IMR-90 (cell line): Measurements from ENCODE around the gene NRN1. TPM values are rescaled to one million over a fixed set of nuclear protein-coding genes. Genes with fewer than 3 reads are reported as not detected.

ENCODE experiments used
- ATAC-seq: fragments of 200-7000 bp; cut with Tn5 transposase; 2 replicates; pipeline ENCODE4 v1.9.1; 2020; ENCODE audit warnings: low read depth, mild to moderate bottlenecking, moderate library complexity
- BruUV-seq: library from RNA; stranded (reverse); fragments of 400-500 nt; replicated peaks from 2 replicates; lab custom pipeline; 2021; lab: Mats Ljungman, UMichigan
- CTCF ChIA-PET: fragments of 300-600 bp; formaldehyde crosslinking; extraction: SDS; loops from one replicate; lab custom pipeline; 2021; ENCODE audit warnings: antibody characterized with exemption; lab: Yijun Ruan, JAX
- POLR2A ChIA-PET: fragments of 300-600 bp; sonication (Branson Sonifier 250); formaldehyde crosslinking; loops from one replicate; lab custom pipeline; 2022; ENCODE audit warnings: antibody characterized with exemption; ENCODE audit not compliant: unreplicated experiment; lab: Charles Lee
- DNase-seq: peaks from one replicate; pipeline ENCODE4 v3.0.0; 2013
- H2AFZ ChIP-seq: replicated peaks from 2 replicates; pipeline ENCODE3; 2013; ENCODE audit warnings: low read length, mild to moderate bottlenecking; ENCODE audit not compliant: poor library complexity
- H2AK5ac ChIP-seq: 2 replicates; pipeline ENCODE4 v1.6.1; 2013; ENCODE audit warnings: low read depth, low read length, inconsistent platforms
- H2AK9ac ChIP-seq: replicated peaks from 2 replicates; pipeline ENCODE3; 2013; ENCODE audit warnings: mild to moderate bottlenecking, low read depth, low read length, moderate library complexity; ENCODE audit not compliant: poor library complexity
- H2BK120ac ChIP-seq: 2 replicates; pipeline ENCODE4 v1.6.1; 2013; ENCODE audit warnings: low read depth, low read length, inconsistent platforms
- H2BK15ac ChIP-seq: 3 replicates; pipeline ENCODE4 v1.6.1; 2013; ENCODE audit warnings: low read depth, low read length, inconsistent platforms
- H2BK20ac ChIP-seq: 2 replicates; pipeline ENCODE4 v1.6.1; 2013; ENCODE audit warnings: low read depth, mild to moderate bottlenecking, inconsistent platforms, low read length, moderate library complexity
- H2BK5ac ChIP-seq: 2 replicates; pipeline ENCODE4 v1.6.1; 2013; ENCODE audit warnings: mild to moderate bottlenecking, low read depth, low read length, inconsistent platforms; ENCODE audit not compliant: poor library complexity, severe bottlenecking
- H3K14ac ChIP-seq: replicated peaks from 2 replicates; pipeline ENCODE4 v1.6.1; 2013; ENCODE audit warnings: low read depth, low read length, inconsistent platforms
- H3K18ac ChIP-seq: 2 replicates; pipeline ENCODE4 v1.6.1; 2013; ENCODE audit warnings: low read depth, low read length, control low read depth
- H3K23ac ChIP-seq: 2 replicates; pipeline ENCODE4 v1.6.1; 2013; ENCODE audit warnings: low read depth, low read length, inconsistent platforms
- H3K27ac ChIP-seq: 2 replicates; pipeline ENCODE4 v1.5.1; 2013; ENCODE audit warnings: mild to moderate bottlenecking, control low read depth, low read length; ENCODE audit not compliant: insufficient read depth
- H3K27me3 ChIP-seq: 2 replicates; pipeline ENCODE4 v1.6.1; 2013; ENCODE audit warnings: low read length; ENCODE audit not compliant: control insufficient read depth, insufficient read depth
- H3K36me3 ChIP-seq: 2 replicates; pipeline ENCODE4 v1.6.1; 2013; ENCODE audit warnings: low read length, mixed read lengths; ENCODE audit not compliant: control insufficient read depth, insufficient read depth
- H3K4ac ChIP-seq: 2 replicates; pipeline ENCODE4 v1.6.1; 2013; ENCODE audit warnings: low read depth, low read length, inconsistent platforms
- H3K4me1 ChIP-seq: 2 replicates; pipeline ENCODE4 v1.6.1; 2013; ENCODE audit warnings: low read length, mixed read lengths; ENCODE audit not compliant: control insufficient read depth, insufficient read depth
- H3K4me2 ChIP-seq: 2 replicates; pipeline ENCODE4 v1.6.1; 2013; ENCODE audit warnings: low read depth, mild to moderate bottlenecking, control low read depth, low read length, moderate library complexity
- H3K4me3 ChIP-seq: 2 replicates; pipeline ENCODE4 v1.5.1; 2013; ENCODE audit warnings: low read depth, mild to moderate bottlenecking, control low read depth, low read length, moderate library complexity; ENCODE audit not compliant: insufficient read depth
- H3K56ac ChIP-seq: 2 replicates; pipeline ENCODE4 v1.6.1; 2013; ENCODE audit warnings: low read length, inconsistent platforms; ENCODE audit not compliant: insufficient read depth; ENCODE audit errors: extremely low read depth
- H3K79me1 ChIP-seq, 2 experiments: 2 replicates each; pipeline ENCODE4 v1.6.1; 2013; ENCODE audit warnings: low read length in 2 of 2, inconsistent platforms in 1 of 2, low read depth in 1 of 2
- H3K9ac ChIP-seq: 2 replicates; pipeline ENCODE4 v1.6.1; 2013; ENCODE audit warnings: low read depth, low read length, control low read depth
- H3K9me1 ChIP-seq: 2 replicates; pipeline ENCODE4 v1.6.1; 2013; ENCODE audit warnings: low read length, inconsistent platforms; ENCODE audit not compliant: insufficient read depth
- H3K9me3 ChIP-seq: 2 replicates; pipeline ENCODE4 v1.6.1; 2013; ENCODE audit warnings: low read length; ENCODE audit not compliant: control insufficient read depth, insufficient read depth
- H4K20me1 ChIP-seq: 2 replicates; pipeline ENCODE4 v1.6.1; 2013; ENCODE audit warnings: low read length, inconsistent platforms; ENCODE audit not compliant: insufficient read depth
- H4K5ac ChIP-seq: 2 replicates; pipeline ENCODE4 v1.6.1; 2013; ENCODE audit warnings: mild to moderate bottlenecking, low read depth, low read length, control low read depth
- H4K8ac ChIP-seq, 2 experiments: 2 replicates each; pipeline ENCODE4 v1.6.1; 2013; ENCODE audit warnings: low read depth in 2 of 2, low read length in 2 of 2, control low read depth in 1 of 2, inconsistent platforms in 1 of 2
- H4K91ac ChIP-seq: 2 replicates; pipeline ENCODE4 v1.6.1; 2013; ENCODE audit warnings: low read depth, low read length, inconsistent platforms; ENCODE audit not compliant: insufficient read depth
- BHLHE40 ChIP-seq: fragments of 150-350 bp; IDR thresholded peaks from 2 replicates; pipeline ENCODE4 v1.6.1; 2016; ENCODE audit warnings: mild to moderate bottlenecking, low read depth, low read length
- CEBPB ChIP-seq: IDR thresholded peaks from 2 replicates; pipeline ENCODE4 v1.6.1; 2012; ENCODE audit warnings: low read depth, low read length, improper control_type of control experiment
- CHD1 ChIP-seq: IDR thresholded peaks from 2 replicates; pipeline ENCODE4 v1.6.1; 2012; ENCODE audit warnings: low read depth, low read length, improper control_type of control experiment
- FOS ChIP-seq: fragments of 150-350 bp; IDR thresholded peaks from 2 replicates; pipeline ENCODE4 v1.6.1; 2016; ENCODE audit warnings: low read depth, low read length
- MAFK ChIP-seq: IDR thresholded peaks from 2 replicates; pipeline ENCODE4 v1.6.1; 2012; ENCODE audit warnings: low read depth, low read length, improper control_type of control experiment
- MAZ ChIP-seq: IDR thresholded peaks from 2 replicates; pipeline ENCODE4 v1.6.1; 2012; ENCODE audit warnings: low read depth, mild to moderate bottlenecking, low read length, improper control_type of control experiment, moderate library complexity, borderline replicate concordance
- MXI1 ChIP-seq: IDR thresholded peaks from 2 replicates; pipeline ENCODE4 v1.6.1; 2012; ENCODE audit warnings: low read depth, mild to moderate bottlenecking, low read length, moderate library complexity, borderline replicate concordance
- NFE2L2 ChIP-seq: fragments of 150-350 bp; IDR thresholded peaks from 2 replicates; pipeline ENCODE4 v1.6.1; 2016; ENCODE audit warnings: low read depth, mild to moderate bottlenecking, low read length
- POLR2A ChIP-seq: IDR thresholded peaks from 2 replicates; pipeline ENCODE4 v1.6.1; 2012; ENCODE audit warnings: mild to moderate bottlenecking, low read depth, low read length
- RAD21 ChIP-seq: IDR thresholded peaks from 2 replicates; pipeline ENCODE4 v1.6.1; 2012; ENCODE audit warnings: low read length, improper control_type of control experiment
- RCOR1 ChIP-seq: IDR thresholded peaks from 2 replicates; pipeline ENCODE4 v1.6.1; 2012; ENCODE audit warnings: mild to moderate bottlenecking, low read length, improper control_type of control experiment; ENCODE audit not compliant: insufficient replicate concordance
- RFX5 ChIP-seq: IDR thresholded peaks from 2 replicates; pipeline ENCODE4 v1.8.0; 2012; ENCODE audit warnings: low read depth, mild to moderate bottlenecking, low read length, moderate library complexity
- SMC3 ChIP-seq: fragments of 150-350 bp; IDR thresholded peaks from 2 replicates; pipeline ENCODE4 v1.6.1; 2016; ENCODE audit warnings: low read depth, mild to moderate bottlenecking, antibody characterized with exemption, low read length, moderate library complexity
- WGBS, 2 experiments: methylation state at CpG; one replicate each; pipeline versions ENCODE4 v1.1.5 to v1.1.7; 2013; ENCODE audit warnings: missing lambda C conversion rate in 2 of 2; ENCODE audit not compliant: insufficient read length in 1 of 2; ENCODE audit errors: extremely low coverage in 2 of 2; 5-methylcytosine and 5-hydroxymethylcytosine counted together
- dilution Hi-C: fragments of 300-500 bp; cut with HindIII; formaldehyde crosslinking; loops from one replicate; pipeline ENCODE4 v1.14.3; 2018; ENCODE audit warnings: low sequenced_read_pairs; ENCODE audit not compliant: unreplicated experiment
- in situ Hi-C: fragments of 300-500 bp; cut with MboI; formaldehyde crosslinking; loops from 3 replicates; pipeline ENCODE4 v1.14.3; 2019; ENCODE audit warnings: low sequenced_read_pairs, inconsistent platforms, mixed read lengths
- intact Hi-C: fragments of 100-400 bp; cut with micrococcal nuclease; formaldehyde crosslinking; loops from 2 replicates; pipeline ENCODE4 v1.10.0; 2022
- polyA plus RNA-seq, 3 experiments: library from polyadenylated mRNA; depleted of rRNA; stranded (reverse); fragments of >200 nt; gene quantifications; 2 replicates each; pipeline ENCODE4 v1.2.3, GENCODE V29; 2012; ENCODE audit warnings: low replicate concordance in 1 of 3
- total RNA-seq: library from RNA; depleted of rRNA; stranded (reverse); fragments of >200 nt; gene quantifications from 2 replicates; pipeline ENCODE4 v1.2.3, GENCODE V29; 2012
- TF ChIP-seq, protein P1 (sequence below): fragments of 150-350 bp; IDR thresholded peaks from 2 replicates; pipeline ENCODE4 v1.6.1; 2017; ENCODE audit warnings: mild to moderate bottlenecking, antibody characterized with exemption, low read length, low read depth
- TF ChIP-seq, protein P2 (sequence below): fragments of 150-350 bp; IDR thresholded peaks from 2 replicates; pipeline ENCODE4 v1.6.1; 2016; ENCODE audit warnings: low read depth, mild to moderate bottlenecking, low read length, moderate library complexity, borderline replicate concordance

NRN1 gene
- total and polyA plus RNA-seq, 2 of the 4 experiments (the other 2 are of a cell fraction): not detected

DNA sequence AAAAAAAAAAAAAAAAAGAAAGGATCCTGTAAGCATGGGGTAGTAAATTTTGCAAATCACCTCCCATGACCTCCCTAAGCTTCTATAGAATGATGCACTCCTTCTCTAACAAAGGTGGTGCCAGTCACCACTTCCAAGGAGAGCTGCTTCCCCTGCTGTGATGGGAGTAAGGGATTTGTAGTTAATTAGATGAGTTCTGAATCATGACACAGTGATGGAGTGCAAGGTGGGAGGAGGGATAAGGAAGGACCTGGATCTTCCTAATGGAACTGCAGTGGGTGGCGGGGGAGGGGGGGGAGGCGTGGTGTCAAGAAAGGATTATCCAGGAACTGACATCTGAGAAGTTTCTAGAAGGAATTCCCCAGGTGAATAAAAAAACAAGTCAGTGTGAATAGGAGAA lies 47.8 kb downstream of the NRN1 start:
- DNase-seq (no peak), ATAC-seq (no peak)
- no peaks in the 10 kb centered on the region for H4K20me1 ChIP-seq
- H4K8ac ChIP-seq: no peak overlapping the region
- peaks cover 14% of the 10 kb centered on the region for H3K9me3 ChIP-seq
- H3K27me3 ChIP-seq: no peaks in the 10 kb centered on the region
- no peak overlapping the region for H2BK15ac ChIP-seq
- ChIA-PET CTCF (no interaction called here), POLR2A (no interaction called here)
- H3K4me1 ChIP-seq: no peaks in the 10 kb centered on the region
- H2AK9ac ChIP-seq: no peak overlapping the region
- no peak overlapping the region for H3K27ac ChIP-seq
- no peak overlapping the region for H3K18ac ChIP-seq
- H2BK20ac ChIP-seq: no peak overlapping the region
- no peaks in the 10 kb centered on the region for H3K79me1 ChIP-seq
- in situ Hi-C loops: no loop called here
- 40% methylated on average over 1 of the region's 2 CpGs; no CpG with 5 or more reads in 1 of the 2 experiments for WGBS, 2 experiments
- H3K9ac ChIP-seq: no peak overlapping the region
- BruUV-seq: no TSS peak
- H3K23ac ChIP-seq: no peak overlapping the region
- no peak overlapping the region for H4K5ac ChIP-seq
- H3K4me2 ChIP-seq: no peak overlapping the region
- H3K14ac ChIP-seq: no peak overlapping the region
- H3K56ac ChIP-seq: no peak overlapping the region
- H4K91ac ChIP-seq: no peak overlapping the region
- H2AK5ac ChIP-seq: no peak overlapping the region
- H2BK5ac ChIP-seq: no peak overlapping the region
- H3K36me3 ChIP-seq: no peaks in the 10 kb centered on the region
- H2AFZ ChIP-seq: no peak overlapping the region
- H3K9me1 ChIP-seq: no peaks in the 10 kb centered on the region
- dilution Hi-C loops: no loop called here
- no peak overlapping the region for H3K4me3 ChIP-seq
- no peak overlapping the region for H2BK120ac ChIP-seq
- intact Hi-C loops: no loop called here
- TF ChIP-seq MXI1 (no peak), CEBPB (no peak), SMC3 (no peak), CHD1 (no peak), RFX5 (no peak), POLR2A (no peak), FOS (no peak), MAZ (no peak), NFE2L2 (no peak), BHLHE40 (no peak), RAD21 (no peak), MAFK (no peak), RCOR1 (no peak)
- TF ChIP-seq, protein P1, sequence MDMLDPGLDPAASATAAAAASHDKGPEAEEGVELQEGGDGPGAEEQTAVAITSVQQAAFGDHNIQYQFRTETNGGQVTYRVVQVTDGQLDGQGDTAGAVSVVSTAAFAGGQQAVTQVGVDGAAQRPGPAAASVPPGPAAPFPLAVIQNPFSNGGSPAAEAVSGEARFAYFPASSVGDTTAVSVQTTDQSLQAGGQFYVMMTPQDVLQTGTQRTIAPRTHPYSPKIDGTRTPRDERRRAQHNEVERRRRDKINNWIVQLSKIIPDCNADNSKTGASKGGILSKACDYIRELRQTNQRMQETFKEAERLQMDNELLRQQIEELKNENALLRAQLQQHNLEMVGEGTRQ: no peak
- TF ChIP-seq, protein P2, sequence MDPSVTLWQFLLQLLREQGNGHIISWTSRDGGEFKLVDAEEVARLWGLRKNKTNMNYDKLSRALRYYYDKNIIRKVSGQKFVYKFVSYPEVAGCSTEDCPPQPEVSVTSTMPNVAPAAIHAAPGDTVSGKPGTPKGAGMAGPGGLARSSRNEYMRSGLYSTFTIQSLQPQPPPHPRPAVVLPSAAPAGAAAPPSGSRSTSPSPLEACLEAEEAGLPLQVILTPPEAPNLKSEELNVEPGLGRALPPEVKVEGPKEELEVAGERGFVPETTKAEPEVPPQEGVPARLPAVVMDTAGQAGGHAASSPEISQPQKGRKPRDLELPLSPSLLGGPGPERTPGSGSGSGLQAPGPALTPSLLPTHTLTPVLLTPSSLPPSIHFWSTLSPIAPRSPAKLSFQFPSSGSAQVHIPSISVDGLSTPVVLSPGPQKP: no peak
- H3K4ac ChIP-seq: no peak overlapping the region
